Islet precursor cell (in vitro differentiated cells): ENCODE measurements around the gene LPP.

Source experiments
- DNase-seq: peaks from one replicate; pipeline ENCODE4 v3.0.0-alpha.2; 2018

The LPP gene

GRCh38 chr3:188170461-188171459, 16.8 kb downstream of the LPP start:
- no peak for DNase-seq

- no peak for DNase-seq
Measured at GRCh38 chr3:188171682-188172467, 17.9 kb downstream of the LPP start.

GRCh38 chr3:188174317-188175044, 20.5 kb downstream of the LPP start:
- no peak for DNase-seq

- DNase-seq, result no peak
Measured at GRCh38 chr3:188176476-188176875, 22.5 kb downstream of the LPP start.

GRCh38 chr3:188176884-188177283, 22.9 kb downstream of the LPP start:
- no peak for DNase-seq

- DNase-seq, result no peak
Measured at GRCh38 chr3:188177721-188178120, 23.8 kb downstream of the LPP start.

GRCh38 chr3:188178293-188178936, 24.5 kb downstream of the LPP start:
- no peak for DNase-seq

GRCh38 chr3:188179006-188179966, 25.3 kb downstream of the LPP start:
- no peak for DNase-seq

GRCh38 chr3:188180114-188180513, 26.2 kb downstream of the LPP start:
- DNase-seq, result peak; percentile 61

GRCh38 chr3:188183452-188183851, 29.5 kb downstream of the LPP start:
- DNase-seq, result peak; percentile 22

GRCh38 chr3:188184160-188184559, 30.2 kb downstream of the LPP start:
- peak; percentile 50 for DNase-seq

- peak; percentile 59 for DNase-seq
Measured at GRCh38 chr3:188184649-188185048, 30.7 kb downstream of the LPP start.

GRCh38 chr3:188185717-188186251, 31.8 kb downstream of the LPP start:
- DNase-seq, result peak; percentile 89

GRCh38 chr3:188187053-188187452, 33.1 kb downstream of the LPP start:
- DNase-seq, result no peak

- DNase-seq, result peak; percentile 31
Measured at GRCh38 chr3:188188911-188189310, 35.0 kb downstream of the LPP start.

GRCh38 chr3:188191460-188191859, 37.5 kb downstream of the LPP start:
- peak; percentile 14 for DNase-seq

GRCh38 chr3:188192034-188192433, 38.1 kb downstream of the LPP start:
- peak; percentile 6 for DNase-seq

- DNase-seq, result no peak
Measured at GRCh38 chr3:188194332-188194731, 40.4 kb downstream of the LPP start.

GRCh38 chr3:188196232-188196990, 42.5 kb downstream of the LPP start:
- DNase-seq, result peak; percentile 80

GRCh38 chr3:188197388-188197847, 43.5 kb downstream of the LPP start:
- DNase-seq, result peak; percentile 97
